Putamen (tissue), 1 donor: ENCODE data around the gene PEX11G.

Experiments used
- DNase-seq: peaks from one replicate; pipeline ENCODE4 v3.0.0-alpha.2; 2016; ENCODE audit warnings: low spot score

PEX11G gene

DNA sequence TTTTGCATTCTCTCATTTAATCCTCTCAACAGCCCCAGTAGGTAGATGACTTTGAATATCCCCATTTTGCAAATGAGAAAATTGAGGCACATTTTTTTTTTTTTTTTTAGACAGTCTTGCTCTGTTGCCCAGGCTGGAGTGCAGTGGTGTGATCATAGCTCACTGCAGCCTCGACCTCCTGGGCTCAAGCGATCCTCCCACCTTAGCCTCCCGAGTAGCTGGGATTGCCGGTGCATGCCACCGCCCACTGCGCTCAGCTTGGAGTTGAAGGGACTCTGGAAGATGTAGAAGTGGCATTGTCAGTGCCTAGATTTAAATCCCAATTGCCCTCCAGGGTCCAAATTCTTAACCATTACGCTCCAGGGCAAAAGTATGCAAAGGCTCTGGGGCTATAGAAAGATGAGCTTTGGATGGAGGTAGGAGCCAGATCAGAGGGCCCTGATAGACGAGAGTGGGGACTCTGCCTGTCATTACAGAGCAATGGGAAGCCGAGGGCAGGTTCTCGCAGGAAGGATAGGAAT lies 32.8 kb upstream of the PEX11G start:
- DNase-seq = no peak

DNA sequence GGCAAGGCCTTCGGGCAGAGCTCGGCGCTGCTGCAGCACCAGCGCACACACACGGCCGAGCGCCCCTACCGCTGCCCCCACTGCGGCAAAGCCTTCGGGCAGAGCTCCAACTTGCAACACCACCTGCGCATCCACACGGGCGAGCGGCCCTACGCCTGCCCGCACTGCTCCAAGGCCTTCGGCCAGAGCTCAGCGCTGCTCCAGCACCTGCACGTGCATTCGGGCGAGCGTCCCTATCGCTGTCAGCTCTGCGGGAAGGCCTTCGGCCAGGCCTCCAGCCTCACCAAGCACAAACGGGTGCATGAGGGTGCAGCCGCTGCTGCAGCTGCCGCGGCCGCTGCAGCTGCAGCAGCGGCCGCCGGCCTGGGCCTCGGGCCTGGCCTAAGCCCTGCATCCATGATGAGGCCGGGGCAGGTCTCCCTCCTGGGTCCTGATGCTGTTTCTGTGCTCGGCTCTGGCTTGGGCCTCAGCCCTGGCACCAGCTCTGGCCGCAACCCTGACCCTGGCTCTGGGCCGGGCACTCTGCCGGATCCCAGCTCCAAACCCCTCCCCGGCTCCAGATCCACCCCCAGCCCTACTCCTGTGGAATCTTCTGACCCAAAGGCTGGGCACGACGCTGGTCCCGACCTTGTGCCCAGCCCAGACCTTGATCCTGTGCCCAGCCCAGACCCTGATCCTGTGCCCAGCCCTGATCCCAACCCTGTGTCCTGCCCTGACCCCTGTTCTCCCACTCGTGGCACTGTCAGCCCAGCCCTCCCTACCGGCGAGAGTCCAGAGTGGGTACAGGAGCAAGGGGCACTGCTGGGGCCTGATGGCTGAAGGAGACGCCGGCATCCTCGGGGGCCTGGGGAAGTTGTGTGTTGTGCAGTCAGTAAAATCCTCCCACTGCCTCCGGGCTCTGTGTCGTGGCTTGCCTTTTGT lies 31.6 kb upstream of the PEX11G start:
- DNase-seq = no peak

DNA sequence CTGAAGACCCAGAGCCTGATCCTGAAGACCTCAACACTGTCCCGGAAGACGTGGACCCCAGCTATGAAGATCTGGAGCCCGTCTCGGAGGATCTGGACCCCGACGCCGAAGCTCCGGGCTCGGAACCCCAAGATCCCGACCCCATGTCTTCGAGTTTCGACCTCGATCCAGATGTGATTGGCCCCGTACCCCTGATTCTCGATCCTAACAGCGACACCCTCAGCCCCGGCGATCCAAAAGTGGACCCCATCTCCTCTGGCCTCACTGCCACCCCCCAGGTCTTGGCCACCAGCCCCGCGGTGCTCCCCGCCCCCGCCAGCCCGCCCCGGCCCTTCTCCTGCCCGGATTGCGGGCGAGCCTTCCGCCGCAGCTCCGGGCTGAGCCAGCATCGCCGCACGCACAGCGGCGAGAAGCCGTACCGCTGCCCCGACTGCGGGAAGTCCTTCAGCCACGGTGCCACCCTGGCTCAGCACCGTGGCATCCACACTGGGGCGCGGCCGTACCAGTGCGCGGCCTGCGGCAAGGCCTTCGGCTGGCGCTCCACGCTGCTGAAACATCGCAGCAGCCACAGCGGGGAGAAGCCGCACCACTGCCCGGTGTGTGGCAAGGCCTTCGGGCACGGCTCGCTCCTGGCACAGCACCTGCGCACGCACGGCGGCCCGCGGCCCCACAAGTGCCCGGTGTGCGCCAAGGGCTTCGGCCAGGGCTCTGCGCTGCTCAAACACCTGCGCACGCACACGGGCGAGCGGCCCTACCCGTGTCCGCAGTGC lies 30.7 kb upstream of the PEX11G start:
- no peak for DNase-seq

- no peak for DNase-seq
Measured at GRCh38 chr19:7516878-7517277, 28.0 kb upstream of the PEX11G start.

DNA sequence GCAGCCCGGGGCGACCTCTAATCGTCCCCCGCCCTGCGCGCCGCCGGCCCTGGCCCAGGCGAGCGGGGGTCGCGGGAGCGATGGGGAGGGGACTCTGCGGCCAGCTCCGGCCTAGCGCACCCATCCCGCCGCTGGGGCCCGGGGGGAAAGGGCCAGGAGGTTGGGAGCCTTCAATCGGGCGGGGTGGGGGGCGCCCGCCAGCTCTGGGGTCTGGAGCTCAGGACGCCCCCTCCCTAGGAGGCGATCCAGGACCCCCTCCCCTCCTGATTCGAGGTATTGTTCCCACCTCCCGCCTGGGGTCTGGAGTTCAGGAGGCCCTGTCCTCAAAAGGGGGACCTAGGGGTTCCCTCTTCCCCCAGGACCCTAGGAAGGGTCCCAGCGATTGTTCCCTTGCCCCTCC lies 27.5 kb upstream of the PEX11G start:
- DNase-seq = no peak

DNA sequence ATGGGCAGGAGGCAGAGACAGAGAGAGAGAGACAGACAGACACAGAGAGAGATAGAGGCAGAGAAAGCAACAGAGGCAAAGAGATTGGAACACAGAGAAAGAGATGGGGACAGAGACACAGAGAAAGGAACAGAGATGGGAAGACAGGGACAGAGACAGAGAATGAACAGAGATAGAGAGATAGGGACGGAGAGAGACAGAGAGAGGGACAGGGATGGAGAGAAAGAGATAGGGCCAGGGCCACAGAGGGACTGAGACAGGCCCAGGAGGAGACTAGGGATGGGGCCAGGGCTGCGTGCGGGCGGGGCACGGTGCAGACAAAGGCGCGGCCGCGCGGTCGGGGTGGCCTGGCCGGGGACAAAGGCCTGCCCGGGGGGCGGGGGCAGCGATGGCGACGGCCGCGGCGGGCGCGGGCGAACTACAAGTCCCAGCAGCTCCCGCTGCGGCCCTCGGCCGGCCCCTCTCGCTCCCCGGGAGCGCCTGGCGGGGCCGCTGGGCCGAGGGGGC lies 26.9 kb upstream of the PEX11G start, which contains the start of gene ZNF358:
Gene ZNF358, plus strand, starts transcription at position 459 of the 507 bp plus-strand sequence. CDS start 3,140 bp downstream, outside the sequence.
- peak; percentile 80 for DNase-seq

GRCh38 chr19:7515110-7515644 lies 26.3 kb upstream of the PEX11G start:
- DNase-seq = no peak

DNA sequence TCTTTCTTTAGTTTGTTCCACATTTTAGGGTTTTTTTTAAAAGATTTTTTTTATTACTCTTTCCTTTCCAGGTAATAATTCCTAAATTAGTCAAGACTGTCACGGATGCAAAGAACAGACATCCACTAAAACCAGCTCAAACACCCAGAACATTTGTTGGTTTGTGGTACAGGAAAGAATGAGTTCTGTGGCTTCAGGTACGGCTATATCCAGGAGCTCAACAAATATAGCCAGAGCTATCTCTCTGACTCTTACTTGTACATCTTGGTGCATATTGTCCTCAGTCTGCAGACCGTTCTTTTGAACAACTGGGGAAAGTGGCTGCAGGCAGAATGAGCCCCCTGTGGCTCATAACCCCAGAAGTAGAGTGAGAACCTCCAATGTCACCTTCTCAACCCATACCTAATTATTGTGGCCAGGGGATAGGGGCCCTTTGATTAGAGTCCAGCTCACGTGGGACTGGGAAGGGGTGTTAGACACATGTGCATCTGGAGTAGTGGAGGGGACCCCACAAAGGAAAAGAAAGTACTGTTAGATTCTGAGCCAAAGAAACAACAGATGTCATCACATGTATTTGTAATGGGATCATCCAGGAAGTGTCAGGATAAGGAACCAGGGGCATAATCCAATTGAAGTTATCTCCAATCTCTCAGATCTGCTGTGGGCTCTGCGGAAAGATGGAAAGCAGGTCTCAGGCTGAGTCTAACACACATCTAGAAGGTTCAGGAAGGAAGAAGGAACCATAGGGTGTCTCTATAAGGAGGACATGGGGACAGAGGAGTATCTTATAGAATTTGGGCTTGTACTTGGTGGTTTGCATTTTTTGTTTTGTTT lies 25.2 kb upstream of the PEX11G start:
- DNase-seq = no peak

- no peak for DNase-seq
Measured at GRCh38 chr19:7512400-7512851, 23.6 kb upstream of the PEX11G start.

GRCh38 chr19:7509625-7510024 lies 20.8 kb upstream of the PEX11G start:
- no peak for DNase-seq

DNA sequence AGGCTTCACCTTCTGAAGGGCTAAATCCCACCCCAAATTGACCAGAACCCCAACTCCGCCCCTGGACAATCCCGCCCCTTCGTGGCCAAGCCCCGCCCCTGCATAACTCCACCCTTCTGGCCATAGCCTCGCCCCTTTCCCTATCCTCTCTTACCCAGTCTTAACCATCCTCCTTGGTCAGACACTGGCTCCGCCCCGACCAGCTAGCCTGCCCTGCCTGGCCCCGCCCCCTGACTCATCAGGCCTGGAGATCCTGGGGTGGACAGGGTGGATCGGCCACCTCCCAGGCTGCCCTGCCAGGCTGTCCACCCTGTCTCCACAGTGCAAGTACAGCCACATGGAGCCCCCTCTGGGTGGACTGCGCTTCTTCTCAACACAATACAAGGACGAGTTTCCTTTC lies 19.0 kb upstream of the PEX11G start:
- no peak for DNase-seq

GRCh38 chr19:7506385-7507328 lies 17.8 kb upstream of the PEX11G start:
- peak; percentile 86 for DNase-seq

- DNase-seq = no peak
Measured at GRCh38 chr19:7505682-7506384, 17.0 kb upstream of the PEX11G start.

DNA sequence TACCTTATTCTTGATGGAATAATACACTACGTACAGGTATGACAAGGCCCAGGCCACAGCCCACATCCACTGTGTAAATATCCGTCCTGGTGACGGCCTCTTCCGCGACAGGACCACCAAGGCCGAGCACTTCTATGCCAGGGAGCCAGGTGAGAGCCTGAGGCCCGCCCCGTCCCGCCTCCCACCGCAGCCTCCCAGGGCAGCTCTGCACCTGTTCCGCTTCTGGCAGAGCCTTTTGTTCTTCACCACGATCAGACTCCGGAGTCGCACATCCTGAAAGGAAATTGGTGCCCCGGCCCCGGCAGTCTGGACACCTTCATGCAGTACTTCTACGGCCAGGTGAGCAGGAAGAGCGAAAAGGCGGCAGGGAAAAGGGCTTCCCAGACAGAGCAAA lies 16.4 kb upstream of the PEX11G start:
- DNase-seq = no peak

DNA sequence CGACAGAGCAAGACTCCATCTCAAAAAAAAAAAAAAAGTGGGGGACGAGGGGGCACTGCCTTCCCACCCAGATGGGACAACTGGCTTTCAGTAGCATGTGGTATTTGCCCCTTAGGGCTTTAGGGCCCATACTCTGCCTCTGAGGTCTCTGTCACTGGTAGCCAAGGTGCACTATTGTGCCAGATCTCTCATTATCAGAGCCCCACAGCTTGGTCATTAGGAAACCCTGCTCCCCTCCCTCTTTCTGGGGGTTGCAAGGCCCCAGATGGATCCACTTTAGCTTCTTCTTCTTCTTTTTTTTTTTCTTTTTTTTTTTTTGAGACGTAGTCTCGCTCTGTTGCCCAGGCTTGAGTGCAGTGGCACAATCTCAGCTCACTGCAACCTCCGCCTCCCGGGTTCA lies 15.8 kb upstream of the PEX11G start:
- no peak for DNase-seq

DNA sequence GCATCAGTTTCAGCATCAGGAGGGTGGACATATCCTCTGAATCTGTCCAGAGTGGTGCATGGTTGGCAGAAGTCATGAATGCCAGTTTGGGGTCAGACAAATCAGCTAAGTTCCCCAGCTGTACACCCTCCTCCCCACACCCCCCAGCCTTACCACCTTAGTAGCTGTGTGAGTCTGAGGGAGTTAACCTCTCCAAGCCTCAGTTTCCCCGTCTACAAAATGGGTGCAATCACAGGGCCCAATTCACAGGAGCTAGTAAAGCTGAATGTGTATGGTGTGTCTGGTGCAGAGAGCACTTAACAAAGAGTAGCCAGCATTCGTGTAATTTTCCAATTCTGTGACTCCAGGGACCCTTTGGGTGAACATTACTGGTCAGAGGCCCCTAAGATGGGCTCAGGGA lies 13.7 kb upstream of the PEX11G start:
- DNase-seq = no peak

DNA sequence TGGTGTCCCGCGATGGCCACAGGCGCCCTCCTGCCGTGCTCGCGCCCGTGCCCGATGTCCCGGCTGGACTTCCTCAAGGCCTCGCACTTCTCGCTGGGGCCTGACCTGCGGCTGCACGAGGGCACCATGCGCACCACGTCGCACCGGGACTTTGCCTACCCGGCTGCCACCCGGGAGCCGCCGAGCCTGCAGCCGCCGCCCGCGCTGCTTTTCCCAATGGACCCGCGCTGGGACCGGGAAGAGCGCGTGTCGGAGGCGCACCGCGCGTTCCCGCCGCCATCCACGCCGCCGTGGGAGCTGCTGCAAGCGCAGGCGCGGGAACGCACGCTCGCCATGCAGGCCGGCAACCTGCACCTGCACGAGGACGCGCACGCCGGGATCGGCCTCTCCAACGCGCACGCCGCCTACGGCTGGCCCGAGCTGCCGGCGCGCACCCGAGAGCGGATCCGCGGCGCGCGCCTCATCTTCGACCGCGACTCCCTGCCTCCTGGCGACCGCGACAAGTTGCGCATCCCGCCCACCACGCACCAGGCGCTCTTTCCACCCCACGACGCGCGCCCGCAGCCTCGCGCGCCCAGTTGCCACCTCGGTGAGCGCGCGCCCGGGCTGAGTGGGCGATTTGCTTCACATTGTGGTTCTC lies 12.1 kb upstream of the PEX11G start:
- DNase-seq = peak; percentile 85

- no peak for DNase-seq
Measured at GRCh38 chr19:7497292-7497691, 8.5 kb upstream of the PEX11G start.
